T1000 (cell line): ENCODE data around the gene PTH1R.

Experiments used
- DNase-seq: peaks from one replicate; lab custom pipeline; 2025; ENCODE audit warnings: mixed read lengths; lab: John Stamatoyannopoulos, UW

PTH1R gene

DNA sequence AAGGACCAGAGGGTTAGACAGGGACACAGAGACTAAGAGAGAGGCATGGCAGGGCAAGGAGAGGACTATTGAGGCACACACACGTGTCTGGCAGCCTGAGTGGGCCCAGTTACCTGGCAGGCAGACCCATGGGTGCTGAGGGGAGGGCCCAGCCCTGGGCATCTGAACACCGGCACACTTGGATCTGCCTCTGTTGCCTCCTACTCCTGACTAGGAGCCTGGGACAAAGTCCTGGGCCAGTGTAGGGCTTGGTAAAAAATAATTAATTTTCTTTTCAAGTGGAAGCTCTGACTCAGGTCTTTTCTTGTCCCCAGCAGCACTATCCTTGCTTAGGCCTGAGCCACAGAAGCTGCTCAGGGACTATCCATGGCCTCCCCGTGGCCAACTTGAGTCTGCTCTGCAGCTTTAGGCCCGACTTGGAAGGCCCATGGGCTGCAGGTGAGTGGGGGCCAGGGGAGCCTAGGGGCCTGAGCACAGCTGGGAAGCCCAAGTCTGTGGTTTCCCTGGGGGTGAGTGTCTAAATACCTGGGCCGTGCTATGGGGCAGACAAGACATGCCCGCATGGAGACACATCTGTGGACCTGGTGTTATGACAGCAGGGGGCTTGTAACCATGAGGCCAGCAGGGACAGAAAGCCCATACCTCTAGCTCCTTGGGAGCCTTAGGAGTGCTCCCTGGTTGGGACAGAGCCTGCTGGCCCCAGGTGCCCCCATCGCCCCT lies at the start of gene PTH1R:
Gene PTH1R (plus strand): TSS at position 316 of the 720 bp plus-strand sequence. CDS start 5,839 bp downstream, outside the sequence.
- no peak for DNase-seq

GRCh38 chr3:46829699-46830208 lies 47.8 kb upstream of the PTH1R start:
- no peak for DNase-seq

GRCh38 chr3:46830801-46831200 lies 46.7 kb upstream of the PTH1R start:
- DNase-seq, result no peak

DNA sequence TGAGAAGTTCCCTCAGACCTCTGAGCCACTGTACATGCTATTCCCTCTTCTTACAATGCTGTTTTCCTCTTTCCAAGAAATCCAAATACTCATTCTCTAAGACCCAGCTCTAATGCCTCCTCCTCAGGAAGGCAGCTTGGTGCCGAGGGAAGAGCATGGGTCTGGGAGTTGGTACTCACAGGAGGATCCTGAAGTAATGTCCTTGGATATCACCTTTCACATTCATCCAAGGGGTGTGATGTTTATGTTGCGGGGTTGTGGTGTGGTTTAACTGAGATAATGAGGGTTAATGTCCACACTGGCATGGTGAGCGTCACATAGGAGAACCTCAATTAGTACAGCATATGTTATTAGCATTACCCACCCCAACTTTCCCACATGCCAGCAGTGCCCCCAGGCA lies 46.2 kb upstream of the PTH1R start:
- DNase-seq, result no peak

DNA sequence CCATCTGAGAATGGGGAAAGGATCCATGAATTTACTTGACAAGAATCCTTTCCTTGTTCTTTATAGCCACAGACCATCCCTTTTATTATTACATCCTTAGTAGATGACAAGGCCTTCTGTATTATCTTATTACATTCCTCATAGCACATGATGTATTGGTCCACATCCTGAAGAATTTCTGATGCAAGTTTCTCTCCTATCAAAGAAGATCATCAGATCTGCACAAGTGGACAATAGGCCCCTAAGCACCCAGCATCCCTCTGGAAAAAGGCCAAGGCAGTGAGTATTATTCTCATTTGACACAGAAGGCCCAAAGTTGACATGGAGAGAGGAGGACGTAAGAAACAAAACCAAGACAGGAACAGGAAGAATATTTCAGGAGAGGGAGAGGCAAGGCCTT lies 45.7 kb upstream of the PTH1R start:
- DNase-seq, result no peak

- no peak for DNase-seq
These were observed 43.9 kb upstream of the PTH1R start for GRCh38 chr3:46833346-46834300.

DNA sequence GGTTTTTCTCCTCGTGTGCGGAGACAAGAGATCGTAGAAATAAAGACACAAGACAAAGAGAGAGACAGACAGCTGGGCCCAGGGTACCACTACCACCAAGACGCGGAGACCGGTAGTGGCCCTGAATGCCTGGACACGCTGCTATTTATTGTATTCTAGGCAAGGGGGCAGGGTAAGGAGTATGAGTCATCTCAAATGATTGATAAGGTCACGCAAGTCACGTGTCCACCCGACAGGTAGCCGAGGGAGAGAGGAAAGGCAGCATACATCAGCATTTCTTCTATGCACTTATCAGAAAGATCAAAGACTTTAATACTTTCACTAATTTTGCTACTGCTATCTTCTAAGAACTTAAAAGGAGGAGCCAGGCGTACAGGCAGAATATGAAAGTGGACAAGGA lies 42.5 kb upstream of the PTH1R start:
- DNase-seq, result no peak

GRCh38 chr3:46835491-46835890 lies 42.0 kb upstream of the PTH1R start:
- DNase-seq, result no peak

- DNase-seq, result no peak
These were observed 39.2 kb upstream of the PTH1R start for GRCh38 chr3:46838301-46838700.

DNA sequence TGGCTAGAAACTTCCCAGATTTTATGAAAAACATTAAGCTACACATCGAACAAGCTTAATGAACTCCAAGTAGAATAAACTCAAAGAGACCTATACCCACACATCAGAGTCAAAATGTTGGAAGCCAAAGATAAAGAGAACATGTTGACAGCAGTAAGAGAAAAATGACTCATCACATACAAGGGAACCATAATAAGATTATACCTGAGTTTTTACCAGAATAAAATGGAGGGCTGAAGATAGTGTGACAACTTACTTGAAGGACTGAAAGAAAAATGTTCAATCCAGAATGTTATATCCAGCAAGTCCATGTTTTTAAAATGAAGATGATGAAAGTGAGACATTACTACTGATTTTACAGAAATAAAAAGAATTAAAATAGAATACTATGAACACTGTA lies 37.0 kb upstream of the PTH1R start:
- DNase-seq, result no peak

DNA sequence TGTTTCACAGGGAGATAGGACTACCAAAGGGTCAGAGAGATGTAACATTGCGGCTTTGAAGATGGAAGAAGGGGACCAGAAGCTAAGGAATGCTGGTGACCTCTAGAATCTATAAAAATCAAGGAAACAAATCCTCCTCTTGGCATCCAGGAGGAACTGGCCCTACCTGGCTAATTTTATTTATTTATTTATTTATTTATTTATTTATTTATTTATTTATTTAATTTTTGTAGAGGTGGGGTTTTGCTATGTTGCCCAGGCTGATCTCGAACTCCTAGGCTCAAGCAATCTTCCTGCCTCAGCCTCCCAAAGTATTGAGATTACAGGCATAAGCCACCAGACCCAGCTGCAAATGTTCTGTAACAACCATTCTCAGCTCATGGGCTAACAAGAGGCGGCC lies 34.0 kb upstream of the PTH1R start:
- DNase-seq, result no peak

DNA sequence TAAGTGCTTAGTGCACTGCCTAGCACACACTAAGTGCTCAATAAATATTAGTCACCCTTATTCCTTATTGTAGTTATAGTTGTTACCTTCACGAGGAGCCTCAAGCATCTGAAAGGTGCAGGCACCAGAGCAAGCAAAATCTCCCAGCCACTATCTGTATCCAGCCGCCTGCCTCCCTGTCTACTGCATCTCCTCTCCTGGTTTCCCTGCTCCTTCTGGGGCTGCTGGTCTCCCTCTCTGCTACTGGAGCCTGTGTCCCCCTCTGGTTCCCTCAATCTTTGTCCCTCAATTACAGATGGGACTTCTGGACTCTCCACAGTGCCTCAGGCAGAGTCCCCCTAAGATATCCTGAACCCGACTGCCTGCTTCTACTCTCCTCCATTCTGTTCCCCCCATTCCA lies 33.1 kb upstream of the PTH1R start:
- DNase-seq, result no peak

DNA sequence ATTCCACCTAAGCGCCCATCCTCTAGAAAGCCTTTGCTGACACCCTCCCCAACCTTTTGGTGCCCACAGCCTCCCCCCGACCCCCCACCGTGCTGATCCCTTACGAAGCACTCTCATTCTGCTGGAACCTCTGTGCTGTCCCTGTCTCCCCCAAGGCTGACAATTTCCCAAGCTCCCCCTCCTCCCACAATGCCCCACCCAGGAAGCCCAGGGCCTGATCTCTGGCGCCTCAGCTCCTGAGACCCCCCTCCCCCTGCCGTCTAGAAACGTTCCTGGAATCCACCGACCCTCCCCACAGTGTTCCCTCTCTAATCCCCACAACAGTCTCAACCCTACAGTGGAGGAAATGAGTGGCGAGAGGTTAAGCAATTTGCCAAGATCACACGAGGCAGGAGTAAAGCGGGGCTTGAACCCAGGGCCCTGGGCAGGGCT lies 32.6 kb upstream of the PTH1R start:
- DNase-seq, result no peak

DNA sequence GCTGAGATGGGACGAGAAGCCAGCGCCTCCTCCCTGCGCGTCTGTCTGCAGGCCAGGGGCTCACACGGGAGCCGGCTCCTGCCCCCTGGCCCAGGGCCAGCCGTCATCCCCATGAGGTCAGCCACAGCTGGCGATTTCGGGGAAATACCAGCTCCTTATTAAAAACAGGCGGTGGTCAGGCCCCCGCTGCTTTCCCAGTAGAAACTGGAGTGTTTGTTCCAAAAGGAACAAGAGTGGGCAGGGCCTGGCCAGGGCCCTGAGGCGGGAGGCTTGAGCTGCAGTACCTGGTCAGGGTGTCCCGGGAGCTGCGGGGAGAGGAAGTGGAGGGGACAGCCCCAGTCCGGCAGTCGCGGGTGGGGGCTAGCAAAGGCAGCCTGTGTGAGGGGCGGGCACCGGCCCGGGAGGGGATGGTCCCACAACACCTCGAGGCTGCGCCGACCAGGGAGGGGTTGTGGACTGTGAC lies 32.1 kb upstream of the PTH1R start:
- DNase-seq, result no peak

DNA sequence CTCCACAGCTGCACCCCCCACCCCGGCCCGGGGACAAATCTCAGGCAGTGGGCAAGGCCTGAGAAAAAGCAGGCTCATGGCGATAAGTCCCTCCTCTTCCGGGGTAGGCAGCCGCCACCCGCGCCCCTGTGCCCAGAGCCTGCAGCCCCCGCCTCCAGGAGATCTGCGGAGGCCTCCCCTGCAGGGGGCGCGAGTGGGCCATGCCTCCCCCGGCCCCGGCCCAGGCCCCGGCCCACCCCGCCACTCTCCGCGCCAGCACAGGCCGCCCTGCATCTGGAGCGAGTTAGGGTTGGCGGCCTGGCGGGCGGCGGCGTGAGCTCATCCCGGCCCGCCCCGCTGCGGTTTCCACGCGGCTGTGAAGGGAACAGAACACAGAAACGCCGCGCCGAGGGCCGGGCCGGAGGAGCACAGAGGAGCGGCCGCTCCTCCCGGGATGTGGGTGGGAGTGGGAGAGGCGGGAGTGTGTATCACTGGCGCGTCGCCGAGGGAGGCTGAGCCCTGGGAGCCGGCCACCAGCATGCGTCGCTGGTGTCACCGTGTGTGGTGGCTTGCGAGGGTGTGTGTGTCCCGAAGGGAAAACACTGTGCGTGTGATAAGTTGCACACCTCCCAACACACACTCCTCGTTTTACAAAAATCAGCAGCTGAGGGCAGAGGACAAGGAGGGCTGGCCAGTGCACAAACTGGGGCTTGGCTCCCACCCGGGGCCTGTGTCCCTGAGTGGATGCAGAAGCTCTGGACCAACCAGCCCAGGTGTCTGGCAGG lies 31.5 kb upstream of the PTH1R start:
- DNase-seq, result peak; percentile 69

DNA sequence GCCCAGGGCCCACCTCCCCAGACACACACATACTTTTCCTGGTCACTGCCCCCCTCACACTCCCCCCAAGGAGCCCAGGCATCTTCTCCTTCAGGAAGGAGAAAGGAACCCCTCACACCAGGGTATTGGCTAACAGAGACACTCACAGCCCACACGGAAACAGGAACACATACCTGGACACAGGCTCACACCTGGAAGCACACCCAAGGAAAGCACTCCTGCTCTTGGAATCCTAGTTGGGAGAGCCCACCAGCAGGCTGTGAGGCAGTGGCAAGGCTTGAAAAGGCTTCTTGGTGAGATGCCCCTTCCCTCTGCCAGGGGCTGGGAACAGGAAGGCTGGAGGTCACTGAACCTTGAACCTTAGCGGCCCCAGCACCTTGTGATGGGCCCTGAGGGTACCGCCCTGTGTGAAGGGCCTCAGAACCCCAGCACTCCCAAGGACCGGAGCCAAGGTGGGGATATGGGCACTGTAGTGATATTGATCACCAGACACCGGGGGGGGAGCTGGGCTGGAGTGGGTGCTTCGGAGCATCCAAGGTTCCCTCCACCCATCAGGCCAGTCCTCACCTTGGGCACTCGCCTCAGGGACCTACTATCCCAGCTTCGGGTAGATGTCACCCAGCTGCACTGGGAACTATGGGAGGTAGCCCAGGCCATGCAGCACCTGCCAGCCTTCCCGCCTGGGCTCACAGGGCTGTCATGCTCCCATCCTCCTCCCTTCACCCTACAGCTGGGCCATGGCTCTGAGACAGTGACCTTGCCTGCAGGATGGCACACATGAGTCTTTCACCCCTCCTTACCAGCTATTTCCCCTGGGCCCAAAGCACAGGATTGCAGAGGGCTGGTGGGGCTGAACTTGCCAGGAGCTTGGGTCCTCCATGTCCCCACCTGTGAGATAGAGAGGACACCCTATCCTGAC lies 30.6 kb upstream of the PTH1R start:
- no peak for DNase-seq

DNA sequence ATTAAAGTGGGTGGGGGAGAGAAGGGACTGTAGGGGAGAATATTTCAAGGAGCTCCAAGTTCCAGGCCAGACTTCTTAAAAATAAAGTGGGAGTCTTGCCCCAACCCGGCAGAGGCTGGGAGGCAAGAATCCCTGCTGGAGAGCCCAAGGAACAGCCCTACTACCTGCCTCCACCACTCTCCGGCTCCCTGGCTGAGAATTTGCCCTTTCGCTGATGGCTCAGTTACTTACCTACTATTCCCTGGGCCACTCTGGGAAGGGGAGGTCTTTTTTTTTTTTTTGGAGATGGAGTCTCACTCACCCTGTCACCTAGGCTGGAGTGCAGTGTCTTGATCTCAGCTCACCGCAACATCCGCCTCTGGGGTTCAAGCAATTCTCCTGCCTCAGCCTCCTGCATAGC lies 29.8 kb upstream of the PTH1R start:
- no peak for DNase-seq

DNA sequence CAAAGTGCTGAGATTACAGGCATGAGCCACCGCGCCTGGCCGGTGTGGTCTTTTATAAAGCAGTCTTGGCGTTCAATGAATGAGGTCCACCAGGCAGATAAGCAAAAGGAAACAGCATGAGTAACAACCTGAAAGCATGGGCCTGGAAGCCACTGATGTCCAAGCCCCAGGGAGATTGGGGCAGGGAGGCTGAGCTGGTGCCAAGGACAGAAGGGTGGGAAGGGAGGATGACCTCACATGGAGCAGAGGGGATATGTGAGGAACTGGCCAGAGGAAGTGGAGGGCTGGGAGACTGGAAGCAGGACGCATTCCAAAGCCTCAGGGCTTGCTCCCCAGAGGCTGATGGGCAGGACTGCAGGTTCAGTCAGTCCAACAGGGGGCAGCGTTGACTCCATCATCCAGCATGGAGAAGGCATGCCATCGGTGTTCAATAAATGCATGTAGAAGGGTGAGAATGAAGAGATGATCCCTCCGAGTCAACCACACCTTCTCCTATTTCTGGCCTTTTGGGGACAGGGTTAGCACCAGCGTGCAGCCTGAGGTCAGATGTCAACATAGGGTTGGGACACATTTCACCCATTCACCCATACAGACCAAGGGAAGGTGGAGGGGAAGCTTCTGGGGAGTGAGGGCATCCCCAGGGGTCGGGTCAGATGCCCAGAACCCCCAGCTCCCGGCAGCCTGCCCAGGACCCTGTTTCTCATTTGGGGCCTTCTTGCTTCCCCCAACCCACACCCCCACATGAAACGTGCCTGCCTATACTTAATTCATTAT lies 29.1 kb upstream of the PTH1R start:
- no peak for DNase-seq

DNA sequence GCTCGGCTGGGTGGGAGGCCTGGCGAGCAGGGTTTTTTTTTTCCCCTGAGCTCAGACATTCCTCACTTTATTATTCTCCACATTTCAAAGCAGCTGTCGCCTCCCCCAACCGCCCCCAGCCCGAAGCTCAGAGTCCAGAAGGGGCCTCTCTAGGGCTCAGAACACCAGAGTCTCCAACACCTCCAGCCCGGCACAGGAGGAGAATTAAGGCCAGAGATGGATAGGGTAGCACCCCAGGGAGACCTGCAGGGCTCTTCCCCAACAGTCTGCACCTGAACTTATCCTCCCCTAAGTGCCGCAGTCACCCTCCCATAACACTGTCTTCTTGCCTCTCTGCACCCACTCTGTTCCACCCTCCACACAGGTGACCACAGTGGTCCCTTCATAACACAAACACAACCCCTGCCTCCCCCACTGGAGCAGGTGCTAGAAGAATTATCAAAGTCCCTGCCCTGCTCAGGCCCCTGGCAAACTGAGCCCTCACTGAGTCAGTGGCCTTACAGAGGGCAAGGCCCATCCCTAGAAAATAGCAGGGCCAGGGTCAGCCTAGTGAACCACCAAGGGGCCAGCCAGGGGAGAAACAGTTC lies 28.4 kb upstream of the PTH1R start:
- no peak for DNase-seq
